GM12801 (cell line): ENCODE results near the gene TEX2.

ENCODE experiments used
- TF ChIP-seq, protein P1 (sequence below): IDR thresholded peaks from one replicate; pipeline ENCODE4 v1.5.1; 2011; ENCODE audit warnings: control low read depth; ENCODE audit not compliant: insufficient read length; ENCODE audit errors: extremely low read depth

Gene TEX2

DNA sequence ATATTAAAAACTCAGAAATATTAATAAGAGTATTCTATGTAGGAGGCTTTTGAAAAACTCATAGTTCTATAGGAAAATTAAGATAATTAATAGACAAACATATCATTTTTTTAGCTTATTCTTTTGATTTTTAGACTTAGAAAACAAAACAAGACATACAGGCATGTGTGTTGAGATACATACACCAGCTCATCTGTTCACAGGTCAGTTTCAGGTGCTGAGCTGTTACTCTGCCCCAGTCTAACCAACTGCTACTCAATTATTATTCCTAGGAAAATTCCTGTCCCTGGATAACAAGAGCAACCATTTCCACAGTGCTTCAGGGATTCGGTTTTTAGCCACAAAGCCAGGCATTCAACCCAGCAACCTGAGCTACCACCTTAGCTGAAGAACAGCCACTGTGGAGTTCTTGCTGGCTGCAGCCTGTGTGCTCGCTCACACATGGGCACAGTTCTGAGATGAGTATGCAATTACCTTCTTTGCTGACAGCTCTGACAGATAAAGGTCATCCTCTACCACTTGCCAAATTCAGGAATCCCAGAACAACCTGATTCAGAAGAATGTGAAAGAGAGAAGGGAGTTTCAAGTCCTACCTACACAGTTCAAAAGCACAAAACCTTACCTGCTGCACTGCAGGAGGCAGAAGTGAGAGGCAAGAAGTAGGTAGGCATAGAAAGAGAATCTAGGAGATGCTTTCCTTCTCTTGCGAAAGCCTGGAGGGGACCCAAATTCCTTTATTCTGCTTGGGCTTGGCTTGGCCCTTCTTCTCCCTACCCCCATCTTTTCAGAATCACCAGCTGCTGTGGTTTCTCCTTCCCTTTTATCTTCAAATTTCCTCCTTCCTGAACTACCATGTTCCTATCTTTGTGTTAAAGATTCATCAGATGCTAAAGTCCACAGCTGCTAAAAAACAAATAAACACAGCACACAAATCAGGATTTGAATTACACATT is 62.7 kb downstream of the TEX2 start:
- TF ChIP-seq, protein P1, sequence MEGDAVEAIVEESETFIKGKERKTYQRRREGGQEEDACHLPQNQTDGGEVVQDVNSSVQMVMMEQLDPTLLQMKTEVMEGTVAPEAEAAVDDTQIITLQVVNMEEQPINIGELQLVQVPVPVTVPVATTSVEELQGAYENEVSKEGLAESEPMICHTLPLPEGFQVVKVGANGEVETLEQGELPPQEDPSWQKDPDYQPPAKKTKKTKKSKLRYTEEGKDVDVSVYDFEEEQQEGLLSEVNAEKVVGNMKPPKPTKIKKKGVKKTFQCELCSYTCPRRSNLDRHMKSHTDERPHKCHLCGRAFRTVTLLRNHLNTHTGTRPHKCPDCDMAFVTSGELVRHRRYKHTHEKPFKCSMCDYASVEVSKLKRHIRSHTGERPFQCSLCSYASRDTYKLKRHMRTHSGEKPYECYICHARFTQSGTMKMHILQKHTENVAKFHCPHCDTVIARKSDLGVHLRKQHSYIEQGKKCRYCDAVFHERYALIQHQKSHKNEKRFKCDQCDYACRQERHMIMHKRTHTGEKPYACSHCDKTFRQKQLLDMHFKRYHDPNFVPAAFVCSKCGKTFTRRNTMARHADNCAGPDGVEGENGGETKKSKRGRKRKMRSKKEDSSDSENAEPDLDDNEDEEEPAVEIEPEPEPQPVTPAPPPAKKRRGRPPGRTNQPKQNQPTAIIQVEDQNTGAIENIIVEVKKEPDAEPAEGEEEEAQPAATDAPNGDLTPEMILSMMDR = no peak

DNA sequence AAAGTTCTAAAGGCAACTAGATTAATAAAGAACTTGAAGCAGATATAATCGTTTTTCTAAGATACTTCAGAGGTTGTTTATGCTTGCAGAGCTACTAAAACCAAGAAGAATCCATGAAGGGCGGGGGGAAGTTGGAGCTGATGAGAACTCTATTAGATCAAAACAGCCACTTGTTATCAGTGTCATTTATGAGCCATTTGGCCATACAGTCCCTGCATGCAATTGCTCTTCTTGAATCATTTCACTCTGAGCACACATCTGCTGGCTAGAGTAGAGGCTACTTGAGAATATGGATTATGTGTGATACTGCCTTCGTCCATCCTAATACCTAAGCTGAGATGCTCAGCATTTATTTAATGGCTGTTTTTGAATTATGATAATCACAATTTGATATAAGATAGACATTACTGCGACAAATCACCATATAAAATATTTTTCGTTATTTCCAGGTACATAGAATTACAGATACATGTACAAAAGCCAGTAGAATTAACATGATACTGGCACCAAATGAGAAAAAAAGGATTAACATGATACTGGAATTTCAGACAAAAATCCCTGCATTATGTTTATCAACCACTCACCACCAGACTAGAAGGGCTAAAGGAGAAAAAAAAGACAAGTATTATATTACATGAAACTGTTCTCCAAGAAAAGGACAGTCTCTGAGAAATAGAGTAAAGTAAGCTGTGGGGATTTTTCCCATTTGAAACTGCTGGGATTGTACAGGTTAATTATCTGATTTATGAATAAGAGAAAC is 64.5 kb downstream of the TEX2 start:
- TF ChIP-seq, protein P1 = no peak

DNA sequence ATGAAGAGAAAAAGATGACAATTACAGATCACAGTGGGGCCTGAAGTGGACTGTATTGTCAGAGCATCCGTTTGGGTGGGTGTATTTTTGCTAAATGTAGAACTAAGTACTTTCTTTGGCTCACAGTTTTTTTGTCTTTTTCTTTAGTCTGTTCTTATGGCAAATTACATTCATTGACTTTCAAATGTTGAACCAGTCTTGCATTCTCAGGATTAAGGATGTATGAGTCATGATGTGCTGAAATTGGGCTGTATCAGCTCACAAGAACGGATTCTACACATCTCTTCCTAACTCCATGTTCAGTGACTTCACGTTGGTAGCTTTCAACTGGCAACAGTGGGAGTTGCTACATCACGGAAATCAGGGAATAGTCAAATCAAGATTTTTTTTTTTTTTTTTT is 66.5 kb downstream of the TEX2 start:
- TF ChIP-seq, protein P1 = no peak

DNA sequence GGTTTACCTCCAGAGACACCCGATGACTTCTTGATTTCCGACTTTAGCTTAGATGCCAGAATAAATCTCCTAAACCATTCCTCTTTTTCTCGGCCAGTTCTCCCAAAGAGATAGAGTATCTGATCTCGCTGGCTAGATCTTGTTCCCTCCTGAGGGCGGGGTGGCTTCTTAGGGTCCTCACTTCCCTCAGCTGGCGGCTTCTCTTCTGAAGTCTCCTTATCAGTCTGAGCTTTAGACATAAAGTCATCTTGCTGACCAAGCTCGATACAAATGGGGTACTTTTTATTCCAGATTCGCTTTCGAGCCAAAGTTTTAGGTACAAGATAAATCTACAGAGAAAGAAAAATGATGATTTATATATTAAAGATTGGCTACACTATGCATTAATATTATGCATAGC is 69.5 kb downstream of the TEX2 start:
- TF ChIP-seq, protein P1 = no peak

DNA sequence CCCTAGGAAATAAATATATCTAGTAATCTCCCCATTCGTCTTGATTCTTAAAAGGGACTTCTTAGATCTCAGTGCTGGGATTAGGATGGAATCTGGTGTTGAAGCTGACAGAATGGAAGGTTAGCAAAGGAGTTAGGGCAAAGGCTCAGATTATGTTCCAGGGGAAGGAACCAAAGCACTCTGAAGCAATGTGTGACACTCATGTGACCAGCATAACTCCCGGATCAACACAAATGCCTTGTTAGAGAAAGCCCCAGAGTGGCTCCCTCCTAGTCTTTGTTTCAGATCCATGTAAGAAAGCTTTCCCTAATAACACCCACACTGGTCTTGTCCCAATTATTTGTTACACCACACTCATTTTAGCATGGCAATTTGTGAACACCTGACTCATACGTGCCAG is 70.5 kb downstream of the TEX2 start:
- TF ChIP-seq, protein P1 = no peak

DNA sequence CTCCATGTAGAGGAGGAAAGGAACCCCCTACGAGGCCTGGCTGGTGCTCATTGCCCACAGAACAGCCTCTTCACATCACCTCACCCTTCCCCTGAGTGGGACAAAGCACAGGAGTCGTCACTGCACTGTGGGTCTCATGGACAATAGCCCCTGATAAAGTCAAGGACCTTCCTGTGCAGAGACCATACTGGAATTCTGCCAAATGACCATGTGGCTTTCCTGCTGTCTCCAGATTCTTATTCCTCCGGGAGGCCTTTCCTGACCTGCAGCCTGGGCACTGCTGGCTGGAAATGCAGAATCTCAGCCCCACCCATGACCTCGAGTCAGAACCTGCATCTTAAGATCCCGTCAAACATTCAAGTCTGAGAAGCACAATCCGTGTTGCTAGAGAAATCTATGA is 72.6 kb downstream of the TEX2 start:
- TF ChIP-seq, protein P1 = no peak

DNA sequence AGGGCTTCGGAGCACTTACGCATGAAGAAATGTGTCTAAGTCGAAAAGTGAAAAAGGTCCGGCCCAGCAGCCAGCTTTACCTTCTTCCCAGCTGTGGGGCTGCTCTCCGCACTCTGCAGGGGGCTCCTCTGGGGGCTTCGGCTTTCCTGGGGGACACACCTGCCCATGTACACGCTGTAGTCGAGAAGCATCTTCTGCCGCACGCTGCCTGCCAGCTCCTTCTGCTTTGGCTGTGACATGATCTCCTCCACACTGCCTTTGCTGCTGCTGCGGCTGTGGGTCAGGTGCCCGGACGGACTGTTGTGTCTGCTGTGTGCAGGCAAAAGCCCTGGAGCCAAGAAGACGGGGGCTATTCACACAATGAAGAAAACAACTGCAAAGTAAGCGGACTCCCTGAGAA is 75.0 kb downstream of the TEX2 start:
- TF ChIP-seq, protein P1 = no peak
